ENCODE results near the gene TEP1. TPM values are rescaled to one million over a fixed set of nuclear protein-coding genes. Genes with fewer than 3 reads are reported as not detected.

The TEP1 gene
- total and polyA plus RNA-seq, 12 donors = 5.6 to 17.8 (median 8.6) TPM

- ATAC-seq (no peak), DNase-seq (no peak)
- TF ChIP-seq CTCF (IDR thresholded peaks at IDR 0.05) = no peak
- Histone ChIP-seq H3K27me3 (no peaks in the 10 kb centered on the region), H3K9me3 (no peaks in the 10 kb centered on the region), H3K4me1 (peaks cover 0 to 40% (median 33%) of the 10 kb centered on the region in 9 donors), H3K4me3 (peak overlapping the region in 3 of 10 donors; percentile 3 to 72 (median 68)), H3K36me3 (peaks cover 0 to 29% (median 5%) of the 10 kb centered on the region in 9 donors), H3K27ac (peak overlapping the region in 2 of 10 donors; percentile 80 to 89)
- 72 to 74% methylated on average over 2 of the region's 2 CpGs for WGBS, 2 donors
- intact Hi-C loops (cut with DNase I) = loop anchor here in 6 of 10 donors (2.0 to 10.0 kb wide), 5 partner anchors 131 to 474 kb away; partner anchors contain the start of genes RNASE4 (in 3 of the 6), ANG (in 2 of the 6), PIP4P1 (in 1 of the 6) and RNASE1 (in 1 of the 6)
Measured at GRCh38 chr14:20331053-20331613, 82.2 kb downstream of the TEP1 start.

DNA sequence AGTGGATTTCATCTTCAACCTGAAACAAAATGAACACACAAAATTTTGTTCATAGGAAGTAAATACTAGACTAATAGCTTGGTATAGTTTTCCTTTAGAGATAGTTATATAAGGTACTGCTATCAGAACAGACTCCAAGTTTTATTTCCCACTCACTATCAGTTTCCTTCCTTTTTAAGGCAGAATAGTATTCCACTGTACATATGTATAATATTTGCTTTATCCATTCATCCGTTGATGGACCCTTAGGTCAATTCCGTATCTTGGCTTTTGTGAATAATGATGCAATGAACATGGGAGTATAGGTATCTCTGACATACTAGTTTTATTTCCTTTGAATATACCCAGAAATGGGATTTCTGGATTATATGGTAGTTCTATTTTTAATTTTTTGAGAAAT lies 83.9 kb downstream of the TEP1 start:
- no peak overlapping the region for H3K4me3 ChIP-seq
- H3K4me1 ChIP-seq = peaks cover 0 to 40% (median 33%) of the 10 kb centered on the region in 9 donors

DNA sequence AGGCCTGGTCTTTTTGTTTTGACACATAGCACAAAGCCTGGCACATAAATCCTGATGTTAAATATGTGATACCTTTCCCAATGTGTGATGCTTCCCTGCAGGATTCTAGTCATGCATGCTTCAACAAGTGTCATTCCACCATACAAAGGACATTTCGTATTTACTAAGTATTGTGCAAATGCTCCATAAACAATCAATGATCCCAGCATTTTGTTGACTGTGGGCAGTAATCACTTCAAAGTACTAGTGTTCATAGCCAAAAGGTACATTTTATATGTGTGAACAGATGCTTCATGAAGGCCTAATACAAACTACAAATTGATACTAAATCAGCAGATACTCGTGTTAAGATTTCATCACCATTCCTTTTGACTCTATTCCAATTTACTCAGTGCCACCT lies 84.6 kb downstream of the TEP1 start:
- peak overlapping the region in 1 of 10 donors; percentile 26 for H3K27ac ChIP-seq
- H3K4me3 ChIP-seq = no peak overlapping the region
- intact Hi-C loops (cut with DNase I) = loop anchor here in 7 of 10 donors (2.0 to 10.0 kb wide), 8 partner anchors 66 to 359 kb away; partner anchors contain the start of genes ANG (in 1 of the 7) and RNASE4 (in 1 of the 7)
- no peaks in the 10 kb centered on the region for H3K9me3 ChIP-seq
- H3K27me3 ChIP-seq = no peaks in the 10 kb centered on the region
- no peak for TF ChIP-seq CTCF (IDR thresholded peaks at IDR 0.05)
- ATAC-seq = no peak
- H3K4me1 ChIP-seq = peaks cover 0 to 39% (median 31%) of the 10 kb centered on the region in 9 donors
- no peak for DNase-seq
- WGBS, 2 donors = 40 to 56% methylated on average over 2 of the region's 2 CpGs
- H3K36me3 ChIP-seq = peaks cover 0 to 53% (median 24%) of the 10 kb centered on the region in 9 donors

More for the DNA sequence above, 83.9 kb downstream of the TEP1 start:
- Histone ChIP-seq H3K36me3 (peaks cover 0 to 47% (median 19%) of the 10 kb centered on the region in 9 donors), H3K27me3 (no peaks in the 10 kb centered on the region), H3K9me3 (no peaks in the 10 kb centered on the region), H3K27ac (no peak overlapping the region)
- intact Hi-C loops (cut with DNase I) = loop anchor here in 7 of 10 donors (2.0 to 10.0 kb wide), 8 partner anchors 65 to 358 kb away; partner anchors contain the start of genes ANG (in 1 of the 7) and RNASE4 (in 1 of the 7)
- ATAC-seq = no peak
- DNase-seq = no peak
- TF ChIP-seq CTCF (IDR thresholded peaks at IDR 0.05) = no peak
- WGBS, 2 donors = 43 to 89% methylated on average over 2 of the region's 2 CpGs

DNA sequence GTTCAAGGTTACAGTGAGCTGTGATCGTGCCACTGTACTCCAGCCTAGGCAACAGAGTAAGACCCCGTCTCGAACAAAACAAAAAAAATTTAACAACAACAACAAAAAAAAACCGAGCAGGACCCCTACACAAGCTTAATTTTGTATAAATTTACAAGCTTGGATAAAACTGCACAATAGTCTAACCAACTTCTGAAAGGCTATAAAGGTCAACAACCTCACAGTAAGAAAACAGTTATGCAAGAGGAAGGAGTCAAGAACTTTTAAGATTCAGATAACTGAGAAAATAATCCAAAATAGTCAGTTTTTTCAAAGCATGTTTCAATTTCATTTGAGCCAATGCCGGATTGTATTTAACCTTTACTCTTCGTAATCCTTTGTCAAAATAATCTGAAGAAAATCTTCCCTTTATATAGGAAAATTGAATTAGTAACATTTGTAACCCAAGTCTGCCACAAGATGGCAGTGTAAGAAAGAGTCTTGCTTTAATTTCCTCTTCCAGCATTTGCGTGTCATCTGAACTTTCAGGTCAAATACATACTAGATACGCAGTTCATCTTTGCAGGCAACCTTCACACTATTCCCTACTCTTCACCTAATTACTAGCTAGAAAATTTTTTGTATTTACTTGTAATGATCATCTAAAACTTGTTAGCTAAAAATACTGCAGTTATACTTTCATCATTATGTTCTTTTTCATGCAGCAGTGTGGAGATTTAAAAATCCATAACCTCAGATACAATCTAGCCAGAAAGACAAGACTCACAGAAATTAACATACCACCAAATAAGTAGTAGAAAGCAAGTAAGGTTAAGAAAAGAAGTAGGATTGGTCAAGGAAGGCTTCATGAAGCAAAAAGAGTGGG lies 86.1 kb downstream of the TEP1 start:
- Histone ChIP-seq H3K4me3 (no peak overlapping the region), H3K4me1 (peaks cover 0 to 36% (median 23%) of the 10 kb centered on the region in 9 donors), H3K27me3 (no peaks in the 10 kb centered on the region), H3K27ac (peak overlapping the region in 3 of 10 donors; percentile 3 to 47 (median 6)), H3K36me3 (peaks cover 0 to 68% (median 24%) of the 10 kb centered on the region in 9 donors), H3K9me3 (no peaks in the 10 kb centered on the region)
- ATAC-seq (peak in 3 of 8 donors; percentile 54 to 64 (median 55)), DNase-seq (peak in 1 of 2 donors; percentile 46)
- WGBS, 2 donors = 46% methylated on average over 8 of the region's 8 CpGs
- intact Hi-C loops (cut with DNase I) = loop anchor here in 7 of 10 donors (1.0 to 10.0 kb wide), 9 partner anchors 16 to 360 kb away; partner anchors contain the start of genes PARP2 (in 2 of the 7), ANG (in 1 of the 7) and RNASE4 (in 1 of the 7)
- peak; percentile 57 to 90 (median 81) for TF ChIP-seq CTCF (IDR thresholded peaks at IDR 0.05)

Measured in heart right ventricle (tissue), 16 donors.